ENCODE results near the gene SPIB.

DNA sequence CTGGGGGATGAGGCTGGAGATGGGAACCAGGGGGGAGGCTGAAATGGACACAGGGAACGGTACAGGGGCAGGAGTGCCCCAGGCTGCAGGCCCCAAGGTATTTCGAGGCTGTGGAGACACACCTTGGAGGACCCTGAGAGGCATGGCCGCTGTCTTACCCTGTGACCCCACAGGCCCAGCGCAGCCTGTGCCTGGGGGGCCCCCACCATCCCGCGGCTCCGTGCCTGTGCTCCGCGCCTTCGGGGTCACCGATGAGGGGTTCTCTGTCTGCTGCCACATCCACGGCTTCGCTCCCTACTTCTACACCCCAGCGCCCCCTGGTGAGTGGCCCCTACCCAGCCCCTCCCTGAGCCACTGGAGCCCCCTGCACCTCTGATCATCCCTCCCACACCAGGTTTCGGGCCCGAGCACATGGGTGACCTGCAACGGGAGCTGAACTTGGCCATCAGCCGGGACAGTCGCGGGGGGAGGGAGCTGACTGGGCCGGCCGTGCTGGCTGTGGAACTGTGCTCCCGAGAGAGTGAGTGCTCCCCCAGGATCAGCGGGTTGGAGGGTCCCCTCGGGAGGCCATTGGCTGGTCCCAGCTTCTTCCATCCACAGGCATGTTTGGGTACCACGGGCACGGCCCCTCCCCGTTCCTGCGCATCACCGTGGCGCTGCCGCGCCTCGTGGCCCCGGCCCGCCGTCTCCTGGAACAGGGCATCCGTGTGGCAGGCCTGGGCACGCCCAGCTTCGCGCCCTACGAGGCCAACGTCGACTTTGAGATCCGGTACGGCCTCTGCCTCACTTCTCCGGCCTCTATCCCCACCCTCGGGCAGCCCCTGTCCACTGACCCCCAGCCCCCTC lies 16.9 kb upstream of the SPIB start:
- TF ChIP-seq POLR2A (IDR thresholded peaks at IDR 0.05), result no peak
- TF ChIP-seq, protein P1, sequence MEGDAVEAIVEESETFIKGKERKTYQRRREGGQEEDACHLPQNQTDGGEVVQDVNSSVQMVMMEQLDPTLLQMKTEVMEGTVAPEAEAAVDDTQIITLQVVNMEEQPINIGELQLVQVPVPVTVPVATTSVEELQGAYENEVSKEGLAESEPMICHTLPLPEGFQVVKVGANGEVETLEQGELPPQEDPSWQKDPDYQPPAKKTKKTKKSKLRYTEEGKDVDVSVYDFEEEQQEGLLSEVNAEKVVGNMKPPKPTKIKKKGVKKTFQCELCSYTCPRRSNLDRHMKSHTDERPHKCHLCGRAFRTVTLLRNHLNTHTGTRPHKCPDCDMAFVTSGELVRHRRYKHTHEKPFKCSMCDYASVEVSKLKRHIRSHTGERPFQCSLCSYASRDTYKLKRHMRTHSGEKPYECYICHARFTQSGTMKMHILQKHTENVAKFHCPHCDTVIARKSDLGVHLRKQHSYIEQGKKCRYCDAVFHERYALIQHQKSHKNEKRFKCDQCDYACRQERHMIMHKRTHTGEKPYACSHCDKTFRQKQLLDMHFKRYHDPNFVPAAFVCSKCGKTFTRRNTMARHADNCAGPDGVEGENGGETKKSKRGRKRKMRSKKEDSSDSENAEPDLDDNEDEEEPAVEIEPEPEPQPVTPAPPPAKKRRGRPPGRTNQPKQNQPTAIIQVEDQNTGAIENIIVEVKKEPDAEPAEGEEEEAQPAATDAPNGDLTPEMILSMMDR (IDR thresholded peaks at IDR 0.05), result no peak

Measured in heart left ventricle (tissue), 13 donors.